Activated naive CD8-positive, alpha-beta T cell (primary cell): Measurements from ENCODE around the gene TNFRSF8.

ENCODE experiments used
- H3K27ac Mint-ChIP-seq: one replicate; pipeline ENCODE4 v1.8.0; 2021; ENCODE audit warnings: mixed read lengths
- H3K27me3 Mint-ChIP-seq: one replicate; pipeline ENCODE4 v1.8.0; 2021; ENCODE audit warnings: mixed read lengths
- H3K36me3 Mint-ChIP-seq: one replicate; pipeline ENCODE4 v1.8.0; 2021; ENCODE audit warnings: mixed read lengths
- H3K4me1 Mint-ChIP-seq: one replicate; pipeline ENCODE4 v1.8.0; 2021; ENCODE audit warnings: low read depth, mixed read lengths
- H3K4me3 Mint-ChIP-seq: one replicate; pipeline ENCODE4 v1.8.0; 2021; ENCODE audit warnings: mild to moderate bottlenecking, mixed read lengths
- H3K9me3 Mint-ChIP-seq: one replicate; pipeline ENCODE4 v1.8.0; 2021; ENCODE audit warnings: low read depth, mixed read lengths

TNFRSF8 gene

DNA sequence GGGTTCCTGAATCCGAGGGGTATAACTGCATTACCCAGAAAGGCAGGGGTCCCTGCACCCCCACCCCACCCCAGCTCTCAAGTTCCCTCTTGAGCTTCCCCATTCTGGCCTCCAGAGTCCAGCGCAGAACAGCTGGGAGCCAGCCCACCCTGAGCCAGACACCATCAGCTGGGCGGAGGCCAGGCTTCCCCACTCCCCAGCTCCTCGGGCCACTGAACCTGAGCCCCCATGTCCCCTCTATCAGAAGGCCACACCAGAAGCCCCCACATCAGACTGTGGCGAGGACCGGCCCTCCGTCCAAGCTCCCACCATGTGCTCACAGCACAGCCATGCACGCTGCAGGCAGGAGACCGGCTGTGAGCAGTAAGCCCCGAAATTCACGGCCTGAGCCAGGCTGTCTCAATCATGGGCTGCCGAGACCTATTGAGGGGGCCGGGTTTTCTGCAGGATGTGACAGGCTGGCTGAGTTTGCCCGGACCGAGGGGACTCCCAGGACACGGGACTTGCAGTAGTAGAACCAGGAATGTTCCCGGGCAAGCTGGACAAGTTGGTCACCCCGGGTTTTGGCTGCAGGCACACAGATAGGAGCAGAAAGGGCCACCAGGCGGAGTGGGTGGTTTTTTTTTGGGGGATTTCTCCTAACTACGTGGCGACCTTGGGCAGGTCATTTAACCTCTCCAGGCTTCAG lies 78.2 kb downstream of the TNFRSF8 start:
- Mint-ChIP-seq H3K36me3 (peaks cover 2% of the 10 kb centered on the region), H3K9me3 (no peaks in the 10 kb centered on the region), H3K4me3 (no peak overlapping the region), H3K27ac (no peak overlapping the region), H3K4me1 (peaks cover 21% of the 10 kb centered on the region), H3K27me3 (no peaks in the 10 kb centered on the region)

- Mint-ChIP-seq H3K4me3 (no peak overlapping the region), H3K27ac (no peak overlapping the region), H3K27me3 (no peaks in the 10 kb centered on the region), H3K4me1 (peaks cover 31% of the 10 kb centered on the region), H3K9me3 (no peaks in the 10 kb centered on the region), H3K36me3 (peaks cover 2% of the 10 kb centered on the region)
Observed at GRCh38 chr1:12142141-12142823, 79.2 kb downstream of the TNFRSF8 start.

DNA sequence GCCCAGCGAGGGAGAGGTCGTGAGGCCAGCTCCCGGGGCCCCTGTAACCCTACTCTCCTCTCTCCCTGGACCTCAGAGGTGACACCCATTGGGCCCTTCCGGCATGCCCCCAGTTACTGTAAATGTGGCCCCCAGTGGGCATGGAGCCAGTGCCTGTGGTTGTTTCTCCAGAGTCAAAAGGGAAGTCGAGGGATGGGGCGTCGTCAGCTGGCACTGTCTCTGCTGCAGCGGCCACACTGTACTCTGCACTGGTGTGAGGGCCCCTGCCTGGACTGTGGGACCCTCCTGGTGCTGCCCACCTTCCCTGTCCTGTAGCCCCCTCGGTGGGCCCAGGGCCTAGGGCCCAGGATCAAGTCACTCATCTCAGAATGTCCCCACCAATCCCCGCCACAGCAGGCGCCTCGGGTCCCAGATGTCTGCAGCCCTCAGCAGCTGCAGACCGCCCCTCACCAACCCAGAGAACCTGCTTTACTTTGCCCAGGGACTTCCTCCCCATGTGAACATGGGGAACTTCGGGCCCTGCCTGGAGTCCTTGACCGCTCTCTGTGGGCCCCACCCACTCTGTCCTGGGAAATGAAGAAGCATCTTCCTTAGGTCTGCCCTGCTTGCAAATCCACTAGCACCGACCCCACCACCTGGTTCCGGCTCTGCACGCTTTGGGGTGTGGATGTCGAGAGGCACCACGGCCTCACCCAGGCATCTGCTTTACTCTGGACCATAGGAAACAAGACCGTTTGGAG lies 80.0 kb downstream of the TNFRSF8 start:
- H3K4me3 Mint-ChIP-seq = no peak overlapping the region
- H3K27ac Mint-ChIP-seq = peak overlapping the region; percentile 81
- H3K36me3 Mint-ChIP-seq = peaks cover 2% of the 10 kb centered on the region
- peaks cover 39% of the 10 kb centered on the region for H3K4me1 Mint-ChIP-seq
- H3K27me3 Mint-ChIP-seq = no peaks in the 10 kb centered on the region
- no peaks in the 10 kb centered on the region for H3K9me3 Mint-ChIP-seq

GRCh38 chr1:12143631-12144155 lies 80.6 kb downstream of the TNFRSF8 start:
- peaks cover 2% of the 10 kb centered on the region for H3K36me3 Mint-ChIP-seq
- H3K4me1 Mint-ChIP-seq = peaks cover 45% of the 10 kb centered on the region
- H3K27me3 Mint-ChIP-seq = no peaks in the 10 kb centered on the region
- peak overlapping the region; percentile 81 for H3K27ac Mint-ChIP-seq
- H3K4me3 Mint-ChIP-seq = peak overlapping the region; percentile 15
- no peaks in the 10 kb centered on the region for H3K9me3 Mint-ChIP-seq

DNA sequence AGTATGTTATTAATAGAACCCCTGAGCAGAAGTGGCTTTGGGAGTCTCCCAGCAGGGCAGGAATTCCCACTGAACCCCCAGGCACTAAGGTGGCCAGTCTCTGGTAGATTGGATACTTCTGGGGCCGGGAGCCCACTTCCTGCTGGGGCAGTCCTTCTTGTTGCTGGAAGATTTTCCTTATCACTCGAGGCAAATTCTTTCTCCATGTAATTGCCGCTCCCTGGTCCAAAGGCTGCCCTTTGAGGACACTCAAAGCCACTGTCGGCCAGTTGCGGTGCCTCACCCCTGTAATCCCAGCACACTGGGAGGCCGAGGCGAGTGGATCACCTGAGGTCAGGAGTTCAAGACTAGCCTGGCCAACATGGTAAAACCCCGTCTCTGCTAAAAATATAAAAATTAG lies 81.1 kb downstream of the TNFRSF8 start:
- Mint-ChIP-seq H3K9me3 (no peaks in the 10 kb centered on the region), H3K4me3 (no peak overlapping the region), H3K4me1 (peaks cover 51% of the 10 kb centered on the region), H3K27me3 (no peaks in the 10 kb centered on the region), H3K36me3 (peaks cover 2% of the 10 kb centered on the region), H3K27ac (no peak overlapping the region)

DNA sequence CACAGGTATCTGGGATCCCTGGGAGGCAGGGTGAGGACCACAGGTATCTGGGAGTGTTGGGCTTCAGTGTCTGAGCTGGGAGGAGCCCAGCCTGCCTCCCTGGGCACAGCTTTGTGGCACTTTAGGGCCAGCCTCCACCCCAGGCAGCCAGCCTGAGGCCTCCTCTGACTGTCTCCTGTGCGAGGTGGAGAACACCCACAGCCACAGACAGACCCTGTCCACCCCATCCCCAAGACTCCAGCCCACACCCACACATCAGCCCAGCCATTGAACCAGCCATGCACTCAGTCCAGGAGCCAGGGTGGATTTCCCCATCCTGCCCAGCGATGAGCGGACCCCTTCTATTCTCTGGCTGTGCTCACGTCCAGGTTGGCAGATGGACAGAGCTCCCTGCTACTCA lies 81.9 kb downstream of the TNFRSF8 start:
- H3K4me1 Mint-ChIP-seq = peaks cover 55% of the 10 kb centered on the region
- H3K9me3 Mint-ChIP-seq = no peaks in the 10 kb centered on the region
- H3K27ac Mint-ChIP-seq = peak overlapping the region; percentile 1
- peaks cover 7% of the 10 kb centered on the region for H3K36me3 Mint-ChIP-seq
- no peaks in the 10 kb centered on the region for H3K27me3 Mint-ChIP-seq
- H3K4me3 Mint-ChIP-seq = no peak overlapping the region

DNA sequence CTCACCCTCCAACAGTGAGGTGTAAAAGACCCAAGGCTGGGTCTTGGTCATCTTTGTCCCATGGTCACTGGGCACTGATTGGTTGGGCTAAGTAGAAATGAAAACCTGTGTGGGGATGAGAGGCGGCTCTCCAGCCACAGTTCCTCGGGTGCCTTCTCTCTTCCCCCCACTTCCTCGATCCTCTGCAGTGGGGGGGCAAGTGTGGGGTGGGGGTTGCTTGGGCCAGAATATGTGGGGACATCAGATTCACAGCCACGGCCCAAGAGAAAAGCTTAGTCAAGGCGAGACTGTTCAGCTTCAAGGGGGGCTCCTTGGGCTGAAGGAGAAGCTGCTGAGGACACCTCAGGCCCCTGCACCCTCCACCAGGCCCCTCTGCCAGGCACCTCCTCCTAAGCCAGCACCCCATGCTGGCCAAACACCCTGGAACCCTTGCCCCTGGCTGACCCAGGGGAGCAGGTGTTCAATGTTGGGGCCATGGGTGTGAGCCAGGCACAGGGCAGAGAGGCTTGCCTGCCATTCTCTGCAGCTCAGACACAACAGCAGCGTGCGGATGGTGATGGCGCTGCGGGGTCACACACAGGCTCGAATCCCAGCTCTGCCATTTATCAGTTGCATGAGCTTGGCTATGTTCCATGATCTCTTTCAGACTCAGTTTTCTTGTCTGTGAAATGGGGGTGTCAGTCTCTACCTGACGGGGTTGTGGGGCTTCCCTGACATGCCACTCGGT lies 82.7 kb downstream of the TNFRSF8 start:
- no peak overlapping the region for H3K4me3 Mint-ChIP-seq
- no peaks in the 10 kb centered on the region for H3K27me3 Mint-ChIP-seq
- no peaks in the 10 kb centered on the region for H3K9me3 Mint-ChIP-seq
- H3K4me1 Mint-ChIP-seq = peaks cover 63% of the 10 kb centered on the region
- H3K27ac Mint-ChIP-seq = no peak overlapping the region
- peaks cover 7% of the 10 kb centered on the region for H3K36me3 Mint-ChIP-seq

GRCh38 chr1:12146343-12147112 lies 83.4 kb downstream of the TNFRSF8 start:
- Mint-ChIP-seq H3K4me3 (no peak overlapping the region), H3K4me1 (peaks cover 71% of the 10 kb centered on the region), H3K9me3 (no peaks in the 10 kb centered on the region), H3K27me3 (no peaks in the 10 kb centered on the region), H3K27ac (peak overlapping the region; percentile 61), H3K36me3 (peaks cover 7% of the 10 kb centered on the region)

DNA sequence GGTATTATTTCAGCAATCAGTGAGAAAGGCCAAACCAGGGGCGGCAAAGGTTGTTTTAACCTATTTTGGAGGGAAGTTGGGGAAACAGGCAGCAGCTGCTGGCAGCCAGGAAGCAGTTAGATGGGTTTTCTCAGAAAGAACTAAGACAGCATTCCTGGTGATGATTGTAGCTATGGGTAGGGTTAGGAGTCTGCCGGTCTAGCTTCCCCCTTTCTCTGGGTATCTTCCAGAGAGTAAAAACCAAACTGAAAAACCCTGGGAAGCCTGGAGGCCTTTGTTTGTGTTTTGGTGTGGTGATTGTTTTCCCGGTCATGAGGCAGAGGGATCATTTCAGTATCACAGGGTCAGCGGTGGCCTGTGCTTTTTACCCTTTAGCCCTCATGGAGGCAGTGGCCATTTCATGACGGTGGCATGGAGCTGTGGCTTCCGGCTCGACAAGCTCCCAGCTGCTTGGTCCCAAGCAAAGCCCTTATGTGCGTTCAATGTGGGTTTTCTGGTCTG lies 84.1 kb downstream of the TNFRSF8 start:
- H3K4me1 Mint-ChIP-seq = peaks cover 78% of the 10 kb centered on the region
- peak overlapping the region; percentile 61 for H3K27ac Mint-ChIP-seq
- H3K4me3 Mint-ChIP-seq = no peak overlapping the region
- H3K27me3 Mint-ChIP-seq = no peaks in the 10 kb centered on the region
- peaks cover 10% of the 10 kb centered on the region for H3K36me3 Mint-ChIP-seq
- H3K9me3 Mint-ChIP-seq = no peaks in the 10 kb centered on the region

DNA sequence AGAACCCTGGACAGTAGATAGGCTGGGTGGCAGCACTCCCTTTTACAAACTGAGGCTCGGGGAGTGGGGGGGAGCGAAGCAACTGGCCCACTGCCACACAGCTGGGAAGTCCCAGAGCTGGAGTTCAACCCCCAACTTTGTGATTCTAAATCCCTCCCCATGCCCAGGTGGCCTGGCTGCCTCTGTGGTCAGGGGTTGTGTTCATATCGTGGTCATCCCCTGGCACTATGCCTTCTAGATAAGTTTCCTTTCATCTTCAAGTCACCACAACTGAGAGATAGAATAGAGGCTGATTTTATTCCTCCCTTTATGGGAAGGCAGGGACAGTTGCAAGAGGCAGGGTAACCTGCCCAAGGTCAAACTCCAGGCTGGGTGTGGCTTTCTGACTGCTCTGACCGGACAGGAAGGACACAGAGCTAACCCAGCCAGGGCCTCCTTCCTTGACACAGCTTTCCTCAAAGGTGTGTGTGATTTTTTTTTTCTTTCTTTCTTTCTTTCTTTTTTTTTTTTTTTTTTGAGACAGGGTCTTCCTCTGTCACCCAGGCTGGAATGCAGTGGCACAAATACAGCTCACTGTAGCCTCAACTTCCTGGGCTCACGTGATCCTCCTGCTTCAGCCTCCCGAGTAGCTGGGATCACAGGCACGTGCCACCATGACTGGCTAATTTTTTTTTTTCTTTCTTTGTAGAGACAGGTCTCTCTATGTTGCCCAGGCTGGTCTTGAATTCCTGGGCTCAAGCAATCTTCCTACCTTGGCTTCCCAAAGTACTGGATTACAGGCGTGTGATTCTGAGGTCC lies 85.3 kb downstream of the TNFRSF8 start:
- H3K27me3 Mint-ChIP-seq = no peaks in the 10 kb centered on the region
- peak overlapping the region; percentile 64 for H3K27ac Mint-ChIP-seq
- no peaks in the 10 kb centered on the region for H3K9me3 Mint-ChIP-seq
- H3K4me3 Mint-ChIP-seq = no peak overlapping the region
- peaks cover 10% of the 10 kb centered on the region for H3K36me3 Mint-ChIP-seq
- peaks cover 83% of the 10 kb centered on the region for H3K4me1 Mint-ChIP-seq

- no peaks in the 10 kb centered on the region for H3K27me3 Mint-ChIP-seq
- H3K4me3 Mint-ChIP-seq = peak overlapping the region; percentile 54
- no peaks in the 10 kb centered on the region for H3K9me3 Mint-ChIP-seq
- peaks cover 7% of the 10 kb centered on the region for H3K36me3 Mint-ChIP-seq
- H3K4me1 Mint-ChIP-seq = peaks cover 79% of the 10 kb centered on the region
- peak overlapping the region; percentile 77 for H3K27ac Mint-ChIP-seq
Observed at GRCh38 chr1:12148958-12149790, 86.1 kb downstream of the TNFRSF8 start.

DNA sequence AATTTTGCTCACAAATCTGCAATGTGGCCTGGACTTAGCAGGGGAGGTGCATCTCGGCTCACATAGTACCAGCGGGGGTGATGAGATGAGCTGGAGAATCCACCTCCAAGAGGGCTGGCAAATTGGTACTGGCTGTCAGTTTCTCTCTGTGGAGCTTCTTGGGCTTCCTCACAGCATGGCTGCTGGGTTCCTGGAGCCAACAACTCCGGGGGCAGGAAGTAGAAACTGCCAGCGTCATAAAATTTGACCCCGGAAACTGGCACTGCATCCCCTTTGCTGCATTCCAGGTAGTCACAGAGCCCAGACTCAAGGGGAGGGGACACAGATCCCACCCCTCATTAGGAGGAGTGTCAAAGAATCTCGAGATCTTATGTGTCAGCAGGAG lies 86.7 kb downstream of the TNFRSF8 start:
- Mint-ChIP-seq H3K27ac (peak overlapping the region; percentile 77), H3K4me1 (peaks cover 77% of the 10 kb centered on the region), H3K36me3 (peaks cover 7% of the 10 kb centered on the region), H3K4me3 (peak overlapping the region; percentile 54), H3K27me3 (no peaks in the 10 kb centered on the region), H3K9me3 (no peaks in the 10 kb centered on the region)
